ENCODE data around the gene SDCBP2.

Gene SDCBP2

GRCh38 chr20:1283522-1284510 is 45.1 kb downstream of the SDCBP2 start:
- no peak overlapping the region for H3K4me3 ChIP-seq (ENCODE audit: control insufficient read depth, low read depth, low read length)
- no peak for TF ChIP-seq CTCF (conservative IDR thresholded peaks at IDR 0.05; ENCODE audit: control insufficient read depth, insufficient read depth, low read depth, low read length)
- DNase-seq (ENCODE audit: low read depth) = no peak

GRCh38 chr20:1282966-1283365 is 46.0 kb downstream of the SDCBP2 start:
- no peak overlapping the region for H3K4me3 ChIP-seq (ENCODE audit: control insufficient read depth, low read depth, low read length)
- TF ChIP-seq CTCF (conservative IDR thresholded peaks at IDR 0.05; ENCODE audit: control insufficient read depth, insufficient read depth, low read depth, low read length) = no peak
- no peak for DNase-seq (ENCODE audit: low read depth)

- DNase-seq (ENCODE audit: low read depth) = no peak
Observed at GRCh38 chr20:1281279-1282057, 47.5 kb downstream of the SDCBP2 start.

GRCh38 chr20:1280195-1281102 is 48.5 kb downstream of the SDCBP2 start:
- peak; percentile 8 for DNase-seq (ENCODE audit: low read depth)
- H3K4me3 ChIP-seq (ENCODE audit: control insufficient read depth, low read depth, low read length) = no peak overlapping the region
- no peak for TF ChIP-seq CTCF (conservative IDR thresholded peaks at IDR 0.05; ENCODE audit: control insufficient read depth, insufficient read depth, low read depth, low read length)

More at GRCh38 chr20:1281279-1282057, 47.5 kb downstream of the SDCBP2 start:
- H3K4me3 ChIP-seq (ENCODE audit: control insufficient read depth, low read depth, low read length) = no peak overlapping the region
- no peak for TF ChIP-seq CTCF (conservative IDR thresholded peaks at IDR 0.05; ENCODE audit: control insufficient read depth, insufficient read depth, low read depth, low read length)

GRCh38 chr20:1278993-1279392 is 49.9 kb downstream of the SDCBP2 start:
- no peak for TF ChIP-seq CTCF (conservative IDR thresholded peaks at IDR 0.05; ENCODE audit: control insufficient read depth, insufficient read depth, low read depth, low read length)
- no peak for DNase-seq (ENCODE audit: low read depth)
- H3K4me3 ChIP-seq (ENCODE audit: control insufficient read depth, low read depth, low read length) = no peak overlapping the region

All from fibroblast of mammary gland (primary cell).